Stimulated activated CD4-positive, alpha-beta T cell treated with anti-CD3 and anti-CD28 coated beads, Interleukin-4, amount 100 ng/mL, for 1 hour (primary cell): Measurements from ENCODE around the gene ITPK1.

Source experiments
- DNase-seq: peaks from one replicate; pipeline ENCODE4 v3.0.0-alpha.2; 2020

Gene ITPK1

DNA sequence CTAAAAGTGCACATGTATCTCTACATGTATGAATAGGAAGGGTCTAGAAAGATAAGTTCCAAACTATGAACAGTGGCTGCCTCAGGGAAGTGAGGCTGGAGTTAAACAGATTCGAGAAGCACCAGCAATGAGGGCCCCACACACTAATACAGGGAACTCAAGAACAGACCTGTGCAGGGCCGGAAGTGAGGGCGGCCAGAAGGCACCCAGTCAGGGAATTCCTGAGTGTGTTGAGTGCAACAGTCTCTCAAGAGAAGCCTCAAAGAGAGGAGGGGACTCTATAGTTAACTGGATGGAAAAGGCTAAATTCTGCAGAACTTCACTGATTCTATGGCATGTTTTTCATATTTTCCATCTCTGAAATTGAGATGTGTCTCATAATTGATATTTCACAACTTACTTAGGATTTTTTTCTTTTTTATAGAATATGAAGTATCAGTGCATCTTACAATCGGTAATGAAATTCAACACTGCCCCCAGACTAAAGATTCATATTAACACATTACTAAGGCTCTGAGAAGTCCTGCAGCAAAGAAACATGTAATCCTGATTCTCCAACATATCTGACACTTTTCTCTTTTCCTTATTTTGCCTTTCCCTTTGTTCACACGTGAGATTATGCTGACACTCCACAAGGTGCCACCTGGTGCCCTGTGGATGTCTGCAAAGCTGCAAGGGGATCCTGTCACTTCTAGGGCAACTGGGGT is 131.5 kb downstream of the ITPK1 start:
- no peak for DNase-seq

DNA sequence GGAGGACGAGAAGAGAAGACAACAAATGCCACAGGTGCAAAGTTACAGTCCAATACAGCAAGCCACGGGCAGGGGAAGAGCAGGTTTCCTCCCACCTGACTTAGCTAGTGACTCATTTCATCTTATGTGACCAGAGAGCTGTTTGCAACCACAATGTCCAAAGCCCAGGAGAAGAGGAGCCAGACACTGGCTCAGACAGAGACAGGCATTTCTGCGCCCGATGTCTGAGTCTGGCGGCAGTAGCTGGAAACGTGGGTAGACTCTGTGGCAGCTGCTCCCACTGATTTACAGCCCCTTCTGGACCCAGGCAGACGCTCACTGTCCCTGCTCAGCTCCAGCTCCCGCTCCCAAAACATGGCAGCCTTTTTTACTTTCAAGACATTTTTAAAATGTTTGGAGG is 132.8 kb downstream of the ITPK1 start:
- DNase-seq: no peak

DNA sequence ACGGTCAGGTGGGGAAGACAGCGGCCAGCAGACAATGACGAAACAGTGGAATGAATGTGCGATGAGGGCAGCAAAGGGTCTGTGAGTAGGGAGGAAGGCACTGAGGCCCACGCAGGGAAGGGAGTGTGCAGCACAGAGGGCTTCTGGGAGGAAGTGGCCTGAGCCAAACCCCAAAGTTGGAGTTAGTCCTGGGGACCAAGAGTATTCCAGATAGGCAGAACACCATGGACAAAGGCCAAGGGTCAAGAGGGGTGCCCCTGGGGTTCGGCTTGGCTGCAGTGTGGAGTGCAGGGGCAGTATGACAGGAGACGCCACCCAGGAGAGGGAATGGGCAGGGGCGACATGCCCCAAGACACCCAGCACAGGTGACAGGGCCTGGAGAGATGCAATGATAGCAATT is 134.0 kb downstream of the ITPK1 start:
- no peak for DNase-seq

DNA sequence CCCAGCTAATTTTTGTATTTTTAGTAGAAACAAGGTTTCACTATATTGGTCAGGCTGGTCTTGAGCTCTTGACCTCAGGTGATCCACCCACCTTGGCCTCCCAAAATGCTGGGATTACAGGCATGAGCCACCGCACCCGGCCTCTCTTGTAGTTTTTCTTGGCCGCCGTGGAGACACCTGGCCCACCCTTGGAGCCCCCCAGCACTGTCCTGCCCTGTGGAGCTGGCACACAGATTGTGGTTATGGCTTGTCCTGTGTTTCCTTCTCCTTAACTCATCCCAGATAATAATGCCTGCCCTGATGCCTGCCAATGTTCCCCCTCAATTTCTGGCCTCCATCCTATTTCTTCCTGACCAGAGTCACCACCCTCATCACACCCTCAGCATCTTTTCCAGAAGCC is 134.9 kb downstream of the ITPK1 start:
- no peak for DNase-seq

DNA sequence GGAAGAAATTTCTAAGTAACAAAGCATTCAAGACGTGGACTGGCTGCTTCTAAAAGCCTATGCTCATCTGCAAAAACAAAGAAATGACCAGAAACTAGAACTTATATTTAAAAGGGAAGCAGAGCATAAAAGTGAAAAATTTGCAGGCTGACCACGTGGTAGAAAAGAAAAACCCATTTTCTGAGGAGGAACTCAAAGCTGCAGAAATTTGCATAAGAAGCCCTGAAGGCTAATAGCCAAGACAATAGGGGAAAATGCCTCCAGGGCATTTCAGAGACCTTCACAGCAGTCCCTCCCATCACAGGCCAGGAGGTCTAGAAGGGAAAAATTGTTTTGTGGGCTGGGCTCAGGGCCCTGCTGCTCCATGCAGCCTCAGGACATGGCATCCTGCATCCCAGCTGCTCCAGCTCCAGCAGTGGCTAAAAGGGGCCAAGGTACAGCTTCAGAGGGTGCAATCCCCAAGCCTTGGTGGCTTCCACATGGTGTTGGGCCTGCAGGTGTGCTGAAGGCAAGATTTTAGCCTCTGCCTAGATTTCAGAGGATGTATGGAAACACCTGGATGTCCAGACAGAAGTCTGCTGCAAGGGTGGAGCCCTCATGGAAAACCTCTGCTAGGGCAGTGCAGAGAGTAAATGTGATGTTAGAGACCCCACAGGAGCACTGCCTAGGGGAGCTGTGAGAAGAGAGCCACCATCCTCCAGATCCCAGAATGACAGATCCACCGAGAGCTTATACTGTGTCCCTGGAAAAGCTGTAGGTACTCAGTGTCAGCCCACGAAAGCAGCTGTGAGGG is 137.3 kb downstream of the ITPK1 start:
- DNase-seq: no peak

DNA sequence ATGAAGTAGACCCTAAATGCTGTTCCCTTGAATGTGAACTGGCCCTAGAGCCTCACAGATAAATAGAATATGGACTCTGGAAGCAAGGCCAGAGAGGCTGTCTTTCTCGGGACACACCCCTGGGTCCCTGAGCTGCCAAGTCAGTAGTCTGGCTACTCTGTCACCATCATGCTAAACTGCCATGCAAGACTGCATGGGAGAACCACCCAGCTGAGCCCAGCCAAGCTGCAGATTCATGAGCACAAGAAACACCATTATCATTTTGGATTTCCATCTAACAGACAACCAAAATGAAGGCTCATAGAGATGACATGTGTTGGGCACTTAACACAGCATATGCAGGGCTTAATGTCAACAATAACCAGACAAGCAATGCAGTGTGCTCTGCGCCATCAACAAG is 139.5 kb downstream of the ITPK1 start:
- DNase-seq: no peak

DNA sequence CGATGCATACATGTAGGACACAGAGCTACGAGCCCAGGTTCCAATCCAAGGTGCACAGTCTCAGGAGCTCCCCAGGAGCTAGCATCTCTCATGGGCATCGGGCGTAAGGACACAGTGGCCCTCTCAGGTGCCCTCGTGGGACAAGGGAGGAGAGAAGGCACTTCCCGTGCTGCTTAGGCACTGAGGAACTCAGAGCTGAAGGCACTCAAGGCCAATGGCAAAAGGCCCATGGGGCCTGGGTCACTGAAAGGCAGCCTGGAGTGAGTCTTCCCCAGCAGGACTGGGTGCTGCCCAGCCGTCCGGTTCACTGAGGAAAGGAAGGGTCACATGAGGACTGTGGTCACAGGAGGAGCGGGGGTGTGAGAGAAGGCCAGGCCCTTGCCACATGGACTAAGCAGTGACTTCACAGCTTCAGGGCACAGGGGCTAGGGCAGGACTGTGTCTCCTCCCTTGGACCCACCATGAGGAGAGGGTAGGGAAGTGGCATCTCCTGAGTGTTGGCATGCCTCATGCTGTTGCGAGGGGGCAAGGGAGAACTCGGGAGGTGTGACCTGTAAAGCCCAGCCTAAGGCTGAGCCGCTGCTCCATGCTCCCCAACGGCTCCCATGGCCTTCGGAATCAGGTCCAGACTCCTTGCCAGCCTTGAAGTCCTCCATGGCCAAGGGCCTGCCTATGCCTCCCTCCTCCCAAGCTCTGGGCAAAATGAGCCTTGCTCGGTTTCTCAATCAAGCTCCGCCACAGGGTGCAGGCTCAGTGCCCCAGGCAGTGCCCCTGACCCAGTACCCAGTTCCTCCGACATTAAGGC is 141.0 kb downstream of the ITPK1 start:
- DNase-seq: no peak

DNA sequence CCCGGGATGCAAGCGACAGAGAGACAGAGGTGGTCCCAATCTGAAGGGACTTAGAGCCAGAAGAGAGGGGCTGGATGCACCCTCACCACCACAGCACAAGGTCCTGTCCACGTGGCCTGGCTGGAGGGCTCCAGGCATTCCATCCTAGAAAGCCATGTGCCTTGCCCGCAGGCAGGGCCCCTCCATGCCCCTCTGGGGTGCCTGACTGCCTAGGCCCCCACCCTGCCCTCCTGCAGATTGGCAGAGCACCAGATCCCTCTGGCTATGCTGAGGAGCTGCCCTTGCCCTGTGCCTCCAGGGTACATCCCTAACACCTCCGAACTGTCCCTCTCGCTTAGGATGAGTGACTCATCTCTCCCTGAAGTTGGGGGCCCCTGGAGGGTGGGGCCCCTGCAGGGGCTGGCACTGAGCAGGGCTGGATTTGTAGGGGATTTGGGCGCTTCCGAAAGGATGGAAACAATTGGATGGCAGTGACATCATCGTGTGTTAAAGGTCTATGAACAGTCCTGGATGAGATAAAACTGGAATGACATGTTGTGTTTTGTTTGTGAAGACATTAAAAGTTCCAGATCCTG is 141.8 kb downstream of the ITPK1 start:
- DNase-seq: no peak

DNA sequence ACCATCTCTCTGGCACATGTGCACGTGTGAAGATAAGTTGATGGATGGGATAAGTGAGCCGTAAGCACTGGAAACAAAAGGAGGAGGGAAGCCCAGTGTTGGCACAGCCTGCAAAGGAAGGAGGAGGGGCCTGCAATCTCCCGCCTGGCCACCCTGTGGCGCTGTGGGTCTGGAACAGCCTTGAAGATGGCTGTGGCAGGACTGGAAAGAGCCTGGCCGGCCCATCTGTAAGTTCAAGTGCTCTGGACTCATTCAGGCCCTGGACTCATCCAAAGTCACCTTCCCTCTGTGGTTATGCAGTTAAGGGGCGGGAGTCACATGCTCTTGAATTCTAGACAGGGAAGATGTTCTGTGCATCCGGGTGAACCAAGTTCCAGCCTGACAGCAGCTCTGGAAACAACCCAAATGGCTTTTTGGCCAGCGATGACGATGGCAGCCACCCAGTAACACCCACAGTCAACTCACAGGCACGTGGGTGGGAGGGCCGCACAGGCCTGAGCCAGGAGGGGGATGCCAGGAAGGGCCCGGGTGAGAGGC is 142.4 kb downstream of the ITPK1 start:
- no peak for DNase-seq

DNA sequence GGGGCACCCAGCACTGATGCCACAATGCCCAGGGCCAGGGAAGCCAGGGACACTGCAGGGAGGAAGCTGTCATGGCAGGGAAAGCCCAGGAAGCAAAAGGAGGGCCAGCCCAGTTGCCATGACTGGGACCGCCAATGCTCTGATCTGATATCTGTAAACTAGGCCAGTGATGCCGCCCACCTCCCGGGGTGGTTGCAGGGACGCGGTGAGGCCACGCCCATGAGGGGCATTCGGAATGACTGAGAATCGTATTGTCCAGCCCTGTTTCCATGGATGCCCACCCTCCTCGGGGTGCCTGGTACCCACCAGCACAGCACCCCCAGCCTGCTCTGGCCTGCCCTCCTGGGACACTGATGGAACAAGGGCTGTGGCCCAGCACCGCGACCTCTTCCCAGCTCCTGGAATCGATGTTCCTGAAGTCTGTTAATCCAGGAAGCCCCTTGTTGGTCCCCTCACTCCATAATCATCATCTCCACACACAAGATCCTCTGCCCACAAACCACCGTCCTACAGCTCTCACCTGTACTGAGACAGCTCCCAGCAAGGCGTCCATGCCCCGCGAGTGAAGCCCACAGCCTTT is 144.0 kb downstream of the ITPK1 start:
- no peak for DNase-seq

DNA sequence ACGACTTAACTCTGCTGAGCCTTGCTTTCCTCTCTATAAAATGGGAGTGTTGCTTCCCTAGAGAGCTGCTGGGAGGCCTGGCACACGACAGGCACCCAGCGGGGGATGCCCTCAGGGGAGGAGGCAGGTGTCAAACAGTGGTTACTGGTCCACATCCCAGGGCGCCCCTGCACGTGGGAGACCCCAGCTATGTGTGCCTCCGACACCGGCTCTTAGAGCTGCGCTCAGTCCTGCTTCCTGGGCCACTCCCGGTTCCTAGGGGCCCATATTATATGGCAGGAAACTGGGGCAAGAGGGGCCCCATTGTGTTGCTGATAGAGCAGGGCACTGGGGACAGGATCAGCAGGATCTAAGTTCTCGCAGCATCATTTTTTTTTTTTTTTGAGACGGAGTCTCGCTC is 145.5 kb downstream of the ITPK1 start:
- no peak for DNase-seq

DNA sequence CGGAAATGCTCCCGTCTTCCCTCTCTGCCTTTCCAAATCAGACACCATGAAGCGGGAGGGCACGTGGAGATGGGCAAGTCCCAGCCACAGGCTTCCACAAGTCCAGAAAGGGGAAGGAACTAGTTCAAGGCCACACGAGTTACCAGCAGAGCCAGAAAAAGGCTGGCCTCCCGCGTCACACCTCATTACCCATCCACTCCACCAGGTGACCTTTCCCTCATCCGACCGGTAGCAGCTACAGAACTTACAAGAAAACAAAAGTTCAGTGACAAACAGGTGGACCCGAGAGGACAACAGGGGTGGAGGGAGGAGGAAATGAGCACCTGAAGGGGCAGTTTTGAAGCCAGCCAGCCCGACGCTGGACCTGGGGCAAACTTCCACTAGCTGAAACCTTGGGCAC is 145.9 kb downstream of the ITPK1 start:
- DNase-seq: no peak

DNA sequence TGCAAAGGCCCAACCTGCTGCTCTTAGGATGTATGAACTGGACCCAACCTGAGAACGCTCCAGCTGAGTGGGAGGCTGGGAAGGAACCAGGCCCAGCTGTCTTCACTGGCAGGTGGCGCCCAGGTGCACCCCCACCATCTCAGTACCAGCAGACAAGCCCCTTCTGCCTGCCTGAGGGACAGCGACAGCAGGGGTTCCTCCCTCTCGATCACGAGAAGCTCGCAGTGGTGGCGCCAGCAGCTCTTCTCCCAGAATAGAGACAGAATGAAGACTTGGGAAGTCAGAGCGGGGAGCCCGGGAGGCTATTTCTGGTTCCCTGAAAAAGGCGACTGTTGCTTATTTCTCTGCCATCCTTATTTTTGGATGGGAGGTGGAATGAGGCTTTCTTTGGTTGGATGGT is 146.3 kb downstream of the ITPK1 start:
- DNase-seq: no peak

DNA sequence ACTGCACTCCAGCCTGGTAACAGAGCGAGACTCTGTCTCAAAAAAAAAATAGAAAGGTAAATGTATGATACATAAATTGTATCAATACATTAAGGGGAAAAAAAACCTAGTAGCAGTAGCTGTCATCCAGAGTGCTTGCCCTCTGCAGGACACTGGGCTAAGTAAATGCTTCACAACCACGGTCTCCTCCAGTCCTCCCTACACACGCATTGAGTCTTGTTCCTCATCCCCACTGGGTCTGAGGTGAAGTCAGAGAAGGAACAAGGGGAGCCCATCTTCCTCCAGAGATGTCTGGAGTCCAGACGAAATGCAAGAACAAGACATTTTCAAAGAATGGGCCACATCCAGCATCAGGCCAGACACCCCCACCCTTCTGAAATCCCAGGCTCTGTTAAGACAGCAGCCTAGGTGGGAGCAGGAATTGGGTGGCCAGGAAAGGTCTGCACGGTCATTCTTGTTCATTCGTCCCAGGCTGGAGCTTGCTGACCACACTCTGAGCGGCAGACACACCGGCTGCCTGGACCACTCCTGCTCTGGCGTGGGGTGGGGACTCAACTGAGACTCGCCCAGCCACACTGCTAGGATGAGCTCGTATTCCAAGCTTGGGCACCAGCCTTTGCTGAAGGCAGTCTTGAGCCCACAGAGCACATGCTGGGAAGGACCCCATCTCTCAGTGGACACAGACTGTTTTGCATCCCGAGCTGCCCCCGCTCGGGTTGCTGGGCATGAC is 147.3 kb downstream of the ITPK1 start:
- DNase-seq: no peak

DNA sequence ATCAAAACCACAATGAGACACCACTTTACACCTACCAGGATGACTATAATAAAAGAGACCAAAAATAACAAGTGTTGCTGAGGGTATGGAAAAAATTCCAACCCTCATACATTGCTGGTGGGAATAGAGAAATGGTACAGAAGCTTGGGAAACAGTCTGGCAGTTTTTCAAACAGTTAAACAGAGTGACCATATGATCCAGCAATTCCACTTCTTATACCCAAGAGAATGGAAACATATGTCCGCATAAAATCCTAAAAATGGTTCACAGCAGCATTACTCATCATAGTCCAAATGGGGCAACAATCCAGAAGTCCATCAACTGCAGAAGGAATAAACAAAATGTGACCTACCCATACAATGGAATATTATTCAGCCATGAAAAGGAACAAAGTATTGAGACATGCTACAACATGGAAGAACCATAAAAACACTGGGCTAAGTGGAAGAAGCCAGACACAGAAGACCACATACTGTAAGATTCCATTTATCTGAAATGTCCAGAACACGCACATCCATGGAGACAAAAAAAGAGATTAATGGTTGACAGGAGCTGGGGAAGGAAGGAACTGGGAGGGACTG is 148.3 kb downstream of the ITPK1 start:
- DNase-seq: no peak

DNA sequence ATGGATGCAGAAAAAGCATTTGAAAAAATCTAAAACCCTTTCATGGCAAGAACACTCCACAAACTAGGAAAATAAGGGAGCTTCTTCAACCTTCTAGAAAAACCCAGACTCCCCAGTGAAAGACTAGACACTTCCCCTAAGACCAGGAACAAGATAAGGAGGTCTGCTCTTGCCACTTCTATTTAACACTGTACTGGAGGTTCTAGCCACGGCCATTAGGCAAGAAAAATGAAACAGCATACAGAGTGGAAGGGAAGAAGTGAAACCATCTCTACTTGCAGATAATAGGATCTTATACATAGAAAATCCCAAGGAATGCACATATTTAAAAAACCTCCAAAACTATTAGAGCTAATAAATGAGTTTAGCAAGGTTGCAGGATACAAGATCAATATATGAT is 150.4 kb downstream of the ITPK1 start:
- DNase-seq: no peak

DNA sequence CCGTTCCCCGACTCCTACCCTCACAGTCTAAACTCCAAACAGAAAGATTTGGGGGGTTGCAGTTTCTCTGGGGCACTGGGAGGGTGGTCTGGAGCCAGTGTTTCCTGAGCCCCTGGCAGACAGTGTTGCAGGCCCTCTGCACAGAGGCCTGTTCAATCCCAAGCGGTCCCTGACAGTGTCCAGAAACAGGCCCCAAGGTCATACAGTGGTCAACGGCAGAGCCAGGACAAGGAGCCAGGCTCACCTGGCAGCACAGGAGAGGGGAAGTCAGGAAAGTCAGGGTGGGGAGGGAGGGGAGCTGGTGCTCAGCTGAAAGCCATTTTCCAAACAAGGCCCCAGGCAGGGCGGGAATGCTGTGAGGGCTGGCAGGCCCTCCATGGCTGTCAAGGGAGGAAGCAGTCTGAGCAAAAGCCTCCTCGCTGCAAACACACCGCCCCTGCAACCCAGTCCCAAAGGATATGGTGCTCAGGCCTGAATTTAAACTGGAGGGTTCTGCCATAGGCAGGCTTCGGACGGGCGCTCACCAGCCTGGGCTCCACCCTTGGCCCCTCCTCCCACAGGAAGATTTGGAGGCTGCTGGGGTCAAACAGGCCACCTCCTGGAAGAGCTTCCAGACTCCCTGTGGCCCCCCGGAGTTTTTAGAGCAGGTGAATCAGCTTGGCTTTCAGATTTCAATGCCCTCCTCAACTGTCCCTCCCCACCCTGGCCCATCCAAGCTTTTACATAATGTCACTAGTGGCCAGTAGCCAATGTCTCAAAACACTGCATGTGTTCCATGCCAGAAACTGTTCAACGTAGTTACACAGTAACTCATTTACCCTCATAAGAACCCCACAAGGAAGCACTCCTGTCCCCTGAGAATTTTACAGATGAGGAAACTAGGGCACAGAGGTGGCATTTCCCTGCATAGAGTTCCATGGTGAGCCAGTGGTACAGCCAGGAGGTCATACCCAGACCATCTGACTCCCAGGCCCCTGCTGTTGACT is 151.3 kb downstream of the ITPK1 start:
- no peak for DNase-seq

DNA sequence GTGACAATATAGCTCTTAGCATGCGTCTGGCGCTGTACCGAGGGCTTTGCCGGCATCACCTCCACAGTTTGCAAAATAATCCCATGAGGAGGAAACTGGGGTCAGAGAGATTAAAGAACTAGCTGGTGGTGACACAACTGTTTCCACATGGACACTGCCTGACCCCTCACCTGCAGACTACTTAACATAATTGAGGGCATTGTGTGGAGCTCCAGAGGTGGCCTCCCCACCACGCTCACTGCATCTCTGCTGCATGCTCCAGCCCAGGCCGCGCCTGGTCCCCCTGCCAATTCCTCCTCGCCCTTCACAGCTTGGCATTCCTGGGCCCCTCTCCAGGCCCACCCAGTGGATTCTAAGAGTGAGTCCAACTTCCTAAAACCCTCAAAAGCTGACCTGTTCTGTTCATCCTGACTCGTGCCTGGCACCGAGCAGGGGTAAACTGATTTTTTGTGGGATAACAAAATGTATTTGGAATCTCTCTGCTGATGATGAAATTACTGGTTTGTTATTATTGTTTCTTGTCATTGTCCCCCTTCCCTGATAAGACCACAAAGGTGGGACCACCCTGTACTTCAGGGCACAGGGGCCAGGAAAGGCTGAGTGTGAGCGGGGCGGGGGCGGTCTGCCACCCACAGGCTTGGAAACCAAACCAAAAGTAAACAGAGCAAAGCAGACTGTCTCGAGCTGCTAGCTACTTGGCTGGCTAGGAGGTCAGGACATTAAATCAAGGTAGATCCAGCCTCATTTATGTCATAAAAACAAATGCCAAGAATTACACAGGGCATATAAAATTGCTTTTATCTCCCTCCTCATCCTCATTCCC is 152.2 kb downstream of the ITPK1 start:
- DNase-seq: no peak

DNA sequence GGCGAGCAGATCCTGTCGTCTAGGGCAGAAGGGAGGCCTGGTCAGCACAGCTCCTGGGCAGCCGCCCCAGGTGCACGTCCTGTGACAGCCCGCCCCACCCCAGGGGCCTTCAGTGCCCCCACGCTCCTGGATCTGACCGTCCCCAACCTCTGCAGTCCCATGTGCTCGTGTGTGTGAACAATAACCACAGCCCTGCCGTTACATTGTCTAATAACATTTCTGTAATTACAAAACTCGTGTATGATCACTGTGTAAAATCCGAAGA is 153.0 kb downstream of the ITPK1 start:
- no peak for DNase-seq
